Bone marrow (tissue), 2 donors: ENCODE data around the gene HDLBP.

Experiments
- DNase-seq, 2 donors: peaks; one replicate each; lab custom pipeline; 2025; lab: John Stamatoyannopoulos, UW

Gene HDLBP

DNA sequence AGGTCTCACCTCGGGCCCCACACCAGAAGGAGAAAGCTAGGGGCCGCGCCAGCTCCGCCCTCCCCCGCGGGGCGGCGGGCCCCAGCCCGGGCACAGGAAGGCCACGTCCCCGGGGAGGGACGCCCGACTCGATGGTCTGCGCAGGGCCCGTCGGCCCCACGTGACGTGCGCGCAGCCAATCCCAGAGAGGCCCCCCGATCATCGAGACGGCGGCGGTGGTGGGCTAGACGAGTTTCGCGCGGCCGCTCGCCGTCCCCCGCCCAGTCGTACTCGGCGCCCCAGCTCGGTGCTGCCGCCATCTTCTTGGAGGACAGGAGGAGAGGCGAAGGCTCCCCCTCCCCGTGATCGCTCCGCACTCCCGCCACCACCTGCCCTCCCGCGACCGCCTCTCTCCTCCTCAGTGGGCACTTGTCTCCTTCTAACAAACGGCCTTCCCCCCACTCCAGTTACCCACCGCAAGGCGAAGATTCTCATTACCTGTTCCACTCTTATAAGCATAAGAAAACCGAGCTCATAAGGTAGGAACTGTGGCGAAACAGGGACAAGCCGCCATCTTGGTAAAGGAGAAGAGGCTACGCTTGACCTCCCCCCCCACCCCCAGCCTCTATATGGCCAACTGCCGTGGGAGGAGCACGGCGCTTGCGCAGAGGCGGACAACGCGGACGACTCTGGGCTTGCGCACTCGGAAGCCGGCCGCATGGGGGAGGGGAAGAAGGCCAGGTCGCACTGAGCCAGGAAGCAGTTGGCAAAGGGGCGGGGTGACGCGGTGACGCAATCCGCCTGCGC, at the start of gene HDLBP:
HDLBP (minus strand) TSS at position 580 of the 786 bp plus-strand sequence. CDS start 48,803 bp downstream, outside the sequence.
- DNase-seq, result peak; percentile 96 to 99

DNA sequence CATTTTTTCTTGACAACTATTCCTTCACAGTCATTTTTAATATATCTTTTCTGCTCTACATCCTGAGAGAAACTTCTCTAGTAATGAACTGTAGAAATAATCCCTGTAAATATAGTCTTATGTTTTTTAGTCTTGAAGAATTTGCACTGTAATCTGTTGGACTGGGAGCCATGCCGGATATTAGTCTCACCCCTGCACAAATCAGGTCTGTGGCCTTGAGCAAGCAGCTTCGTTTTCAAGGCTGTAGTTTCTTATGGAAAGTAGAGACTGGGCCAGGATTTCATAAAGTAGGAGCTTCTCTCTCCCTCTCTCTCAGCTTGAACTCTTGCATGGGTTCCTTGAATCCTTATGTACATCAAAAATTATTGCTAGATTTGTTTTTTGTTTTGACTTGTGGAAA, 49.3 kb upstream of the HDLBP start:
- DNase-seq, result no peak

GRCh38 chr2:241363426-241363825, 48.0 kb upstream of the HDLBP start:
- no peak for DNase-seq

GRCh38 chr2:241359481-241360045, 44.1 kb upstream of the HDLBP start:
- DNase-seq, result no peak

DNA sequence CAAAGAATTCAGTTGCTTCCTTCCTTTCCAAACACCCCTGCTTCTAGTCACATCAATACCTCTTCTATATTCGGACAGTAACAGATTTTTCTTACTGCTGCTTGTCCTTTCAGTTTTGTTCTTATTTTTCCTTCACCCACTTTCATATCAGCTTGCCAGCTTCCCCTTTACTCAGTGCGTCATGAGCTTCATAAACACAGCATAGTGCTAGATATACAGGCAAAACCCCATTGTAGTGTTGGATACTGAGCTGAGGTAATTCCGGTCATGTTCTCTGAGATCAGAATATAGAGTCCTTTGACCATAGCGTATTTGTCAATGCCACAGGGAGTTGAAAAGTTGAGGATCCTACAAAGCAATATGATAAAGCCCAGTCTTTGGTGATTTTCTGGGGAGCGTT, 43.0 kb upstream of the HDLBP start:
- peak in 1 of 2 donors; percentile 71 for DNase-seq

GRCh38 chr2:241357531-241357930, 42.1 kb upstream of the HDLBP start:
- no peak for DNase-seq

DNA sequence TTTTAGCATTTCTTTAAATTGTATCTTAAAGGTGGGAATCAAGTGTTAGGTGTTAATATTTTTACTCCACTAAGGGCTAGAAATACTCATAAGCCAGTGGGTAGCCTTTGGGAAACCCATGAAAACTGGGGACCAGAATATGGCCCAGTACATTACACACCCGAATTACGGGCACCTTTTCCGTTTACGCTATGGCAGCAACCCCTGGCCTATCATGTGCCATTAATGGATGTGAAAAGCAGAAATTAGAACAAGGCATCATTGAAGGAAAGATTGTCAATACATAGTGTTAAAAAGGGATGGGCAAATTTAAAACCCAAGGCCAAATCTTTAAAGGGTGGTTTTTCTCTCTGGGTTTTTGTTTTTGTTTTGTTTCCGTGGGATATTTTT, 41.4 kb upstream of the HDLBP start:
- DNase-seq, result no peak

DNA sequence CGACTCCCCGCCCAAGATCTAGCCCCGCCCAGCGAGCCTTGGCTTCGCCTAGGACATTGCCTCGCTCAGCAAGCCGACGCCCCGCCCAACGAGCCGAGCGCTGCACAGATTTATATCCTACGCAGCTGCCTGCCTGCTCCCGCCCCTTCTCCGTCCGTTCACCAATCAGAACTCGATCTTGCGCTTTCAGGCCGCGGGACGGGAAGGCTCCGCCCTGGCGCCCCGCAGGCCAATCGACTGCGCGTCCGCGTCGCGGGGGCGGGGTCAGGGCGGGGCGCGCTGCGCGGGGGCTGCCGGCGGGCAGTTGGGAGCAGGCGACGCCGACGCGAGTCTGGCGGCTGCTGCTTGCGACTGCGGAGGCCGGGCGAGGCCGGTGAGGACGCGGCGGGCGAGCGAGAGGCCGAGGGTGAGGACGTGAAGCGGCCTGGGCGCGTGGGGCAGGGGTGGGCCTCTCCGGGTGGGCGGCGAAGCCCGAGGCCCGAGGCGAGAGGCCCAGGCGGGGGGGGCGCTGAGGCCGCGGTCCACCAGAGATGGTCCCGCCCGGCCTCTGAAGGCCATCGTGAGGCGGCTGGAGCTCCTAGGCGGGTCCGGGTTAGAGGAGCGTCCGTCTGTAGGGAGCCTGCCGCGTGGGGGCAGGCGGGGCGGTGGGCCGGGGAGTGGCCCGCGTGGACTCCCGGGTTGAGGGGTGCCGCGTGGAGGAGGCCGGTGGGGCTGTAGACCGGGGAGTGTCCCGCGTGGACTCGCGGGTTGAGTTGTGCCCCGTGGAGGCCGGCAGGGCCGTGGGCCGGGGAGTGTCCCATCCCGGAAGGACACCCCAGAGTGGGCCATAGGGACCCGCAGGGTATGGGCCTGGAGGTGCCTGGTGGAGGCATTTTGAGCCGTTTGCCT, 40.8 kb upstream of the HDLBP start, which contains the start of gene FARP2:
FARP2 (plus strand) TSS at position 303 of the 888 bp plus-strand sequence. CDS start 16,823 bp downstream, outside the sequence.
- DNase-seq, result peak; percentile 92 to 97

GRCh38 chr2:241354668-241355658, 39.5 kb upstream of the HDLBP start:
- peak in 1 of 2 donors; percentile 32 for DNase-seq

DNA sequence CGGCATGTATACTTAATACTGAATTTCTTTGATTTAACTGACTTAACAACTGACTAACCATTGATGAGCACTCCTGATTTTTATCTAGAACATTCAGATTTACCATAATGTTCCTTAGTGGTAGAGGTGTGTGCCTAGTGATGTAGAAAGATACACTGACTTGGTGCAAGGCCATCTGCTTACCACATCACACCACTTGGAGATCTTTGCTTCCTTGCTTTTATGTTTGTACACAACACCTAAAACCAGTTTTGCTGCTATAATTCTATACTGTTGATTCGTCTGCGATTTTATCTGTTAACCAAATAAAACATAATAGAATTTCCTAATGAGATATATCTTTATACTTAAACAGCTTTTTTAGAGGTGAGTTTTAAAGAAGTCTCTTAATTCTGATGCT, 36.8 kb upstream of the HDLBP start:
- DNase-seq, result no peak

DNA sequence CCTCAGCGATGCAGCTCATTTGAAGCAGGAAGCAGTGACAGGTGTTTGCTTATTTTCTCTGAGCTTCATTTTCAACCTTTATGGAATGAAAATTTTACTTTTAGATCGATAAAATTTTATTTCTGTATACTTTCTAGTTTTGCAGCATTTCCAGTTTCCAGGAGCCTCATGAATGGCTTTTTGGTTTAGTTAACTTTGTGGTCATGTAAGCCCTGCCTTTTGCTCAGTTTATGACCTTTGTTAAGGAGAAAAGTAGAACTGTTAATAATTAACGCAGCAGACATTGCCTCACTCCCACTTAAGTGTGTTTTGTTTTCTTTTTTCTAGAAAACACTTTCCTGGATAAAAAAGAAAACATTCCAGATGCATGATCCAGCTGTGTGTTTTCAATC, 36.2 kb upstream of the HDLBP start:
- no peak for DNase-seq

- DNase-seq, result no peak
Measured at GRCh38 chr2:241350878-241351639, 35.6 kb upstream of the HDLBP start.

GRCh38 chr2:241350530-241350877, 35.0 kb upstream of the HDLBP start:
- no peak for DNase-seq

- no peak for DNase-seq
Measured at GRCh38 chr2:241349941-241350340, 34.5 kb upstream of the HDLBP start.

GRCh38 chr2:241344925-241345651, 29.6 kb upstream of the HDLBP start:
- DNase-seq, result no peak

DNA sequence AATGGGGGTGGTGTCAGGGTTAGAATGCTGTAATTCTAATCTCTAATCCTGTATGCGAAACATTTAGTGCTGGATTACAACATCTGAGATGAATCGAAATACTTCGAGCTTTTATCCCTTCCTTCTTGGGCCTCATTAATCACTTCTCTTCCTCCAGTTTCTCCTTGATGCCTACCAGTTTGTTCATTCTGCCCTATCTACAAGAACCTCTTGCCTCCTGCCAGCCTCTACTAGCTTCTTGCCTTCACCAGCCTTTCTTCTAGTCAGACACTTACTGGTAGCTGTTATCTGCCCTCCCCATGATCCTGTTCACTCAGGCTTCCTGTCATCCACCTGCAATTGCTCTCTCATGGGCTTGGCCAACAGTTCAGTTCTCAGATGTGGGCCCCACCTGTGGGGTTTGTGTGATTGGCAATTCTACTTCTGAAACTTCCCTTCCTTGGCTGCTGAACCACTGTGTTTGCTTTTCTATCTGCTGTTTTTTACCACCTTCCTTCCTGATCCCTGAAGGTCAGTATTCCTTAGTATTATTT, 25.2 kb upstream of the HDLBP start:
- no peak for DNase-seq

- no peak for DNase-seq
Measured at GRCh38 chr2:241339839-241340630, 24.6 kb upstream of the HDLBP start.

DNA sequence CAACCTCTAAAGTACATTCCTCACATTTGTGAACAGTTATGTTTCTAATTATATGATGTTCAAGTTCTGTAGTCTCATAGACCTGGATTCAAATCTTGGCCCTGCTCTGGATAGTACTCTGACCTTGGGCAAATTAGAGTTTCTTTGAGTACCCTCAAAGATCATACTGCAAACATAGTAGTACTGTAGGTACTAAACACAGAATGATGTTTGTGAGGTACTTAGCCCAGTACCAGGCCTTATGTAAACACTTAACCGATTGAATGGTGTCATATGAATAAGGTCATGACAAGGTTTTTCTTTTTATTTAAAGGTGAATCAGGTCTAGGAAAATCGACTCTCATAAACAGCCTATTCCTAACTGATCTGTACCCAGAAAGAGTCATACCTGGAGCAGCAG, 19.3 kb upstream of the HDLBP start:
- DNase-seq, result no peak

DNA sequence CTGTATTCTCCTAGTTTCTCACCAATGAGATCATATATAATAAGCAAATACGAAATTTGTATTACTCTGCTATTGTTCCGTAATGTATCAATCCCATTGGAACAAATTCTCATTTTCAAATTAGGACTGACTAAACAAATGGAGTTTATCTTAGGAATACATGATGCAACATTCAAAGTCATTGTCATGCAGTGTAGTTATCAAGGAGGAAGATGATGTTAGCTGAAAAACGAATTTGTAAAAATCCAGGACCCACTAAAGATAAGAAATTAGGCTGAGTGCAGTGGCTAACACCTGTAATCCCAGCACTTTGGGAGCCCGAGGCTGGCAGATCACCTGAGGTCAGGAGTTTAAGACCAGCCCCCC, 15.1 kb upstream of the HDLBP start:
- no peak for DNase-seq
